DND-41 (cell line): ENCODE results near the gene GPC5.

Experiments used
- EZH2 ChIP-seq: IDR thresholded peaks from 3 replicates; pipeline ENCODE4 v1.6.1; 2012; ENCODE audit warnings: borderline replicate concordance, low read depth, mild to moderate bottlenecking, moderate library complexity, low read length, inconsistent platforms; ENCODE audit not compliant: severe bottlenecking
- TF ChIP-seq, protein P1 (sequence below): IDR thresholded peaks from 2 replicates; pipeline ENCODE4 v1.5.1; 2012; ENCODE audit warnings: borderline replicate concordance, low read length, moderate library complexity, mild to moderate bottlenecking; ENCODE audit not compliant: poor library complexity, severe bottlenecking; ENCODE audit errors: extremely low read depth

DNA sequence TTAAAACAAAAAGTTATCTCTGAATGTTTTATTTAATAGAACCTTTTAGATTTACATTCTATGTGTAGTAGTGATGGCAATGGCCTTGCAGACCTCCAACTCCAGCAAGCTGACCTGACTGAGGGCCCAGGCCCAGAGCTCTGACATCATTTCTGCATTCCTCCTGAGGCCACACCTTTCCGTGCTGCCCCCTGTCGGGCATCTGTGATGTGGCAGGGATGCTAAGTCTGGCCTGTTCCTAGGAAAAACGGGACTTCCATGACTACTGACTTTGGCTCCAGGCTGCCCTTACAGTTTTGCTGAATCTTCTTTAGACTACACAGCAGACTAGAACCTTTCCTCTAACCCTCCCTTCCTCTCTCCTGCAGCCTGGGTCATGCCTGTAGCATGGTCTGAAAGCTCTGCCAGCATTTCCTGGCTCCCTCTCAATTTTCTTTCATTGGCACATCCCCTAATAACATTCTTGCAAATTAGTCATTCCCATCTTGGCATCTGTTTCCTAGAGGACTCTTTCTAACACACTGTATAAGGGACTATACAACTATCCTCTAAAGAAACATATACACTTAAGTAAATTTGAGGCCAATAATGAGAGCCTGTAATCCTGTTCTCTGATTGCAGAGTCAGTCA, 249.1 kb downstream of the GPC5 start:
- TF ChIP-seq, protein P1, sequence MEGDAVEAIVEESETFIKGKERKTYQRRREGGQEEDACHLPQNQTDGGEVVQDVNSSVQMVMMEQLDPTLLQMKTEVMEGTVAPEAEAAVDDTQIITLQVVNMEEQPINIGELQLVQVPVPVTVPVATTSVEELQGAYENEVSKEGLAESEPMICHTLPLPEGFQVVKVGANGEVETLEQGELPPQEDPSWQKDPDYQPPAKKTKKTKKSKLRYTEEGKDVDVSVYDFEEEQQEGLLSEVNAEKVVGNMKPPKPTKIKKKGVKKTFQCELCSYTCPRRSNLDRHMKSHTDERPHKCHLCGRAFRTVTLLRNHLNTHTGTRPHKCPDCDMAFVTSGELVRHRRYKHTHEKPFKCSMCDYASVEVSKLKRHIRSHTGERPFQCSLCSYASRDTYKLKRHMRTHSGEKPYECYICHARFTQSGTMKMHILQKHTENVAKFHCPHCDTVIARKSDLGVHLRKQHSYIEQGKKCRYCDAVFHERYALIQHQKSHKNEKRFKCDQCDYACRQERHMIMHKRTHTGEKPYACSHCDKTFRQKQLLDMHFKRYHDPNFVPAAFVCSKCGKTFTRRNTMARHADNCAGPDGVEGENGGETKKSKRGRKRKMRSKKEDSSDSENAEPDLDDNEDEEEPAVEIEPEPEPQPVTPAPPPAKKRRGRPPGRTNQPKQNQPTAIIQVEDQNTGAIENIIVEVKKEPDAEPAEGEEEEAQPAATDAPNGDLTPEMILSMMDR = peak; percentile 55
- no peak for TF ChIP-seq EZH2
